Measurements from ENCODE around the gene NRXN2. TPM values are rescaled to one million over a fixed set of nuclear protein-coding genes. Genes with fewer than 3 reads are reported as not detected.

NRXN2 gene
- total RNA-seq, 2 donors from 2014 or later, result 0.85 to 1.4 TPM

DNA sequence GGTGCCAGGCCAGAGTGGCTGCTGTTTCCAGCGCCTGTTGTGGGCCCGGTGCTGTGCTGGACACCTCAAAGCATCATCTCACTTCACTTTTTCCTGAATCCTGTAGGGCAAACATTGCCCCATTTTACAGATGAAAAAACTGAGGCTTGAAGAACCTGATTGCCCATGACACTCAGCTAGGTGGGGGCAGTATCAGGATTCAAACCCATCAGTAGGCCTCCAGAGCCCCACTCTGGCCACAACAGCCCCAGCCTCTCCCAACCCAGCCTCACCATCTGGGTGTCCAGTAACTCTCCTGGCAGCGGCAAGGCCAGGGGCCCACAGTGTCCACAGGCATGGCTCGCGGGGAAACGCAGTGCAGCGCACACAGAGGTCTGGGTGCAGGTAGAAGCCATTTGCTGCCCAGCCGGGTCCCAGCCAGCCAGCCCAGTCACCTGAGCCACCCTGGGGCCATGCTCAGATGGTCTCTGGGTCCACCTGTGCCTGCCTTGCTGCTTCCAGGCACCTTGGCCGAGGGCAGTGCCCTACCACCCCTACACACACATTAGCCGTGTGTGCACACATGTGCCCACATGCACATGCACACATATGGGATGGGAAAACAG is 120.4 kb downstream of the NRXN2 start:
- Histone ChIP-seq H3K27ac (no peak overlapping the region), H3K4me3 (no peak overlapping the region), H3K4me1 (peaks cover 0 to 2% of the 10 kb centered on the region in 2 donors), H3K27me3 (no peaks in the 10 kb centered on the region), H3K36me3 (no peaks in the 10 kb centered on the region), H3K9me3 (no peaks in the 10 kb centered on the region)
- TF ChIP-seq, protein P1, sequence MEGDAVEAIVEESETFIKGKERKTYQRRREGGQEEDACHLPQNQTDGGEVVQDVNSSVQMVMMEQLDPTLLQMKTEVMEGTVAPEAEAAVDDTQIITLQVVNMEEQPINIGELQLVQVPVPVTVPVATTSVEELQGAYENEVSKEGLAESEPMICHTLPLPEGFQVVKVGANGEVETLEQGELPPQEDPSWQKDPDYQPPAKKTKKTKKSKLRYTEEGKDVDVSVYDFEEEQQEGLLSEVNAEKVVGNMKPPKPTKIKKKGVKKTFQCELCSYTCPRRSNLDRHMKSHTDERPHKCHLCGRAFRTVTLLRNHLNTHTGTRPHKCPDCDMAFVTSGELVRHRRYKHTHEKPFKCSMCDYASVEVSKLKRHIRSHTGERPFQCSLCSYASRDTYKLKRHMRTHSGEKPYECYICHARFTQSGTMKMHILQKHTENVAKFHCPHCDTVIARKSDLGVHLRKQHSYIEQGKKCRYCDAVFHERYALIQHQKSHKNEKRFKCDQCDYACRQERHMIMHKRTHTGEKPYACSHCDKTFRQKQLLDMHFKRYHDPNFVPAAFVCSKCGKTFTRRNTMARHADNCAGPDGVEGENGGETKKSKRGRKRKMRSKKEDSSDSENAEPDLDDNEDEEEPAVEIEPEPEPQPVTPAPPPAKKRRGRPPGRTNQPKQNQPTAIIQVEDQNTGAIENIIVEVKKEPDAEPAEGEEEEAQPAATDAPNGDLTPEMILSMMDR (IDR thresholded peaks at IDR 0.05), result no peak
- DNase-seq (ENCODE audit: low spot score), result no peak

DNA sequence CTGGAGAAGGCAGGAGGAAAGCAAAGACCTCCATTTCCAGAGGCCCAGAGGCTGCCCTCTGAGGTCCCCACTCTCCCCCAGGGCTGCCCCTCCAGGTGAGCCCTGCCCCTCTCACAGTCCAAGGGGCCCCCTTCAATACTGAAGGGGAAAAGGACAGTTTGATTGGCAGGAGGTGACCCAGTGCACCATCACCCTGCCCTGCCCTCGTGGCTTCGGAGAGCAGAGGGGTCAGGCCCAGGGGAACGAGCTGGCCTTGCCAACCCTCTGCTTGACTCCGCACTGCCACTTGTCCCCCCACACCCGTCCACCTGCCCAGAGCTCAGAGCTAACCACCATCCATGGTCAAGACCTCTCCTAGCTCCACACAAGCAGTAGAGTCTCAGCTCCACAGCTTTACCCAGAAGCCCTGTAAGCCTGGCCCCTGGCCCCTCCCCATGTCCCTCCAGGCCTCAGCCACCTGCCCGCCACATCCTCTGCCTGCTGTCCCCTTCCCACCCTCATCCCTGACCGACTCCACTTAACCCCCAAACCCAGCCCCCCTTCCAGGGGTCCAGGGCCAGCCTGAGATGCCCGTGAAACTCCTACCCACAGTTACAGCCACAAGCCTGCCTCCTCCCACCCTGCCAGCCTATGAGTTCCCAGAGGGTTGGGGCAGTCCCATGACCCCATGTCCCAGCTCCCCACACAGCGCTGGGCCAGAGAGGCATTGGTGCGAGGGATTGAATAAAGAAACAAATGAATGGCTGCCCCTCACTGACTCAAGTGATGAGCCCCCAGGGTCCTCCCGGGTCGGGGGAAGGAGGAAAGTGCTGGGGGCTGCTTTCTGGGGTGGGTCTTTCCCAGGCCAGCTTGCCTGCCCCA is 121.2 kb downstream of the NRXN2 start:
- TF ChIP-seq, protein P1 (IDR thresholded peaks at IDR 0.05), result no peak
- no peaks in the 10 kb centered on the region for H3K9me3 ChIP-seq
- H3K4me3 ChIP-seq, result no peak overlapping the region
- H3K27me3 ChIP-seq, result no peaks in the 10 kb centered on the region
- DNase-seq (ENCODE audit: low spot score), result no peak
- H3K27ac ChIP-seq, result no peak overlapping the region
- no peaks in the 10 kb centered on the region for H3K36me3 ChIP-seq
- no peaks in the 10 kb centered on the region for H3K4me1 ChIP-seq

DNA sequence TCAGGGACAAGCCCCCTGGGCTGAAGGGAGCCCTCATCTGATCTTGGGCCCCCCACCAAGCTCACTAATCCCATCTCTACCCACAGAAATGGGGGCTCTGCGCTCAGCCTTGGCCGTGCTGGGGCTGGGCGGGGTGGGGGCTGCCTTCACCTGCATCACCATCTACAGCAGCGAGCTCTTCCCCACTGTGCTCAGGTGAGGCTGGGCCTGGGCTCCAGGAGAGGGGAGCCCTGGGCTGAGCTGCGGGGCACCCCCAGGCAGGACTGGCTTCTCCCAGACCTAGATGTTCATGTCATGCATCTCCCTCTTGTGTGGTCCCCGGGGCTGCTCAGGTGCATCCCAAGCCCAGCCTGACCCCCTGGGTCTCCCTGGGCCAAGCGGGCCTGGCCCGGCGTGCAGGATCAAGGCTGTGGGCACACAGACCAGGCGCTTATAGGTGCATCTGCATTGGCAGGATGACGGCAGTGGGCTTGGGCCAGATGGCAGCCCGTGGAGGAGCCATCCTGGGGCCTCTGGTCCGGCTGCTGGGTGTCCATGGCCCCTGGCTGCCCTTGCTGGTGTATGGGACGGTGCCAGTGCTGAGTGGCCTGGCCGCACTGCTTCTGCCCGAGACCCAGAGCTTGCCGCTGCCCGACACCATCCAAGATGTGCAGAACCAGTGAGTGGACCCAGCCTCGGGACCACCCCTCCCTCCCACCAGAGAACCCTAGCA is 122.6 kb downstream of the NRXN2 start:
- Histone ChIP-seq H3K27me3 (no peaks in the 10 kb centered on the region), H3K9me3 (no peaks in the 10 kb centered on the region), H3K36me3 (no peaks in the 10 kb centered on the region), H3K4me3 (no peak overlapping the region), H3K4me1 (no peaks in the 10 kb centered on the region), H3K27ac (no peak overlapping the region)
- TF ChIP-seq, protein P1 (IDR thresholded peaks at IDR 0.05), result no peak
- no peak for DNase-seq (ENCODE audit: low spot score)

DNA sequence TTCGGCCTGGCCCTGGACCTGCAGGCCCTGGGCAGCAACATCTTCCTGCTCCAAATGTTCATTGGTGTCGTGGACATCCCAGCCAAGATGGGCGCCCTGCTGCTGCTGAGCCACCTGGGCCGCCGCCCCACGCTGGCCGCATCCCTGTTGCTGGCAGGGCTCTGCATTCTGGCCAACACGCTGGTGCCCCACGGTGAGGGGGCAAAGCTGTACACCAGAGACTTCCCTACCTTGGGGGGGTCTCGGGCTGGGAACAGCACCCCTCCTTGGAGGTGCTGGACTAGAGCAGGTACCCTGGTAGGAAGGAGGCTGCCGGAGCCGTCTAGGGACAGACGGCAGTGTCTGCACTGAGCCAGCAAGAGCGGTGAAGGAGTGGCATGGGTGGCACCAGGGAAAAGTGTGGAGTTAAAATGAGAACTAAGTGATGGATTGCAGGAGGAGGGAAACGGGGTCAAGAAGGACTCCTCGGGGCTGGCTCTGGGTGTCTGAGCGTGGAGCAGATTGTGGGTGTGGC is 123.2 kb downstream of the NRXN2 start:
- no peak for DNase-seq (ENCODE audit: low spot score)
- TF ChIP-seq, protein P1 (IDR thresholded peaks at IDR 0.05), result no peak
- Histone ChIP-seq H3K4me3 (no peak overlapping the region), H3K27me3 (no peaks in the 10 kb centered on the region), H3K27ac (no peak overlapping the region), H3K4me1 (no peaks in the 10 kb centered on the region), H3K9me3 (no peaks in the 10 kb centered on the region), H3K36me3 (no peaks in the 10 kb centered on the region)

DNA sequence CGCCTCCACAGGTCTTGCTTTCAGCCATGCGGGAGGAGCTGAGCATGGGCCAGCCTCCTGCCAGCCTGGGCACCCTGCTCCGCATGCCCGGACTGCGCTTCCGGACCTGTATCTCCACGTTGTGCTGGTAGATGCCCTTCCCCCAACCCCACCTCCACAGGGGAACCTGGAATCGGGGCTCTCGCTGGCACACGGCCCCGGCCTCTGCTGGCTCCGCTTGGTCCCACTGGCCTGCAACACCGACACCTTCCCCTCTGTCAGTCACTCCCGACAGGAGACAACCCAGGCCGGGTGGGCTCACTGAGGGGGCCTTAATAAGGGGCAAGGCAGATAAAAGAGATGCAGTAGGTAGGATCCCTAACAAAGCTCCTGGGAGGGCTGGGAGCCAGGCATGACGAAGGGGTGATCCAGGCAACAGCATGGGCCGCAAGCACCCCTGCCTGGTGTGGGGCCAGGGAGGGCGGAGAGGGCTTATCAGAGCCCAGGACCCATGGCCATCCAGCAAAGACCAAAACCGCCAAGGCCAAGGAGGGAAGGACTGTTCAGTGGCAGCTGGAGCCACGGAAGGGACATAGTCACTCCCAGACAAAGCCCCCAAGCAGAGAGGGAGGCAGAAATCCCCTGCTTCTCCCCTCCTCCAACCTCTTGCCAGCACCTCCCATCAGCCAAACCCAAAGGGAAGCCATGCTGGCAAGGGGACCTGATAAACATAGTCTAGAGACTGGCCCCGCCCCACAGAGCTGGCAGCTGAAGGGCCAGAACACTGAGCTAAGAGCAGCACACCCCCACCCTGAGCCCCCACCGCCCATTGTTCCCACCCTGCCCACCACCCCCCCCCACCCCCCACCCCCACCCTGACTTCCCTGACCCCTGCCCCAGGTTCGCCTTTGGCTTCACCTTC is 124.0 kb downstream of the NRXN2 start:
- no peaks in the 10 kb centered on the region for H3K4me1 ChIP-seq
- no peak overlapping the region for H3K27ac ChIP-seq
- DNase-seq (ENCODE audit: low spot score), result no peak
- no peaks in the 10 kb centered on the region for H3K9me3 ChIP-seq
- TF ChIP-seq, protein P1 (IDR thresholded peaks at IDR 0.05), result no peak
- no peak overlapping the region for H3K4me3 ChIP-seq
- H3K27me3 ChIP-seq, result no peaks in the 10 kb centered on the region
- H3K36me3 ChIP-seq, result no peaks in the 10 kb centered on the region

All from right atrium auricular region (tissue), 2 donors.